MM.1S (cell line): Measurements from ENCODE around the gene MAPK7.

Source experiments
- EZH2 ChIP-seq: fragments of 300-600 bp; sonication (generic); optimal IDR thresholded peaks from 2 replicates; pipeline ENCODE3; 2017; ENCODE audit warnings: low read depth, mild to moderate bottlenecking, antibody characterized with exemption, low read length, mixed read lengths
- TF ChIP-seq, protein P1 (sequence below): fragments of 300-600 bp; sonication (generic); IDR thresholded peaks from 2 replicates; pipeline ENCODE4 v1.5.1; 2016; ENCODE audit warnings: antibody characterized with exemption, low read length, mixed read lengths

DNA sequence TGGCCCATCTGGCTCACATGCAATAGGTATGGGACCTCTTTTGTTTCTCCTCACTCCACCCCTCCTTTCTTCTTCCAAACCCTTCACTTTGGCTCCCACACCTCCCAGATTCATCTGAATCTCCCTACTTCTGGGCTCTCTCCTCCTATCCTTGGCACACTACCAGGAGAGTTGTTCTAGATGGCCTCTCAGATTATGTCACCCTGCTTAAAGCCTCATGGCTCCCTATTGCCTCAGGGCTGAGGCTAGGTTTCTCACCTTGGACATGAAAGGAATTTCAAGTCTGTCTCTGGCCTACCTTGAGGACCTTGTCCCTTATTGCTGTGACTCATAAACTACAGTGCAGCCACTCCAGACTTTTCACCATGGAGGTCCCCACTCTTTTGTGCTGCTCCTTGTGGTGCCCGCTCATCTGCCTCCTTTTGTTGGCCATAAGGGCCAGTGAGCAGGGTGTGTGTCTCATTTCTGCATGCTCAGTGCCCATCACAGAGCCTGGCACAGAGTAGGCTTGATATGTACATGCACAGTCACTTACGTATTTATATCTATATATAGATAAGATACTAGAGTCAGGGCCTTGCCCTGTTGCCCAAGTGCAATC lies 9.7 kb downstream of the MAPK7 start:
- TF ChIP-seq, protein P1, sequence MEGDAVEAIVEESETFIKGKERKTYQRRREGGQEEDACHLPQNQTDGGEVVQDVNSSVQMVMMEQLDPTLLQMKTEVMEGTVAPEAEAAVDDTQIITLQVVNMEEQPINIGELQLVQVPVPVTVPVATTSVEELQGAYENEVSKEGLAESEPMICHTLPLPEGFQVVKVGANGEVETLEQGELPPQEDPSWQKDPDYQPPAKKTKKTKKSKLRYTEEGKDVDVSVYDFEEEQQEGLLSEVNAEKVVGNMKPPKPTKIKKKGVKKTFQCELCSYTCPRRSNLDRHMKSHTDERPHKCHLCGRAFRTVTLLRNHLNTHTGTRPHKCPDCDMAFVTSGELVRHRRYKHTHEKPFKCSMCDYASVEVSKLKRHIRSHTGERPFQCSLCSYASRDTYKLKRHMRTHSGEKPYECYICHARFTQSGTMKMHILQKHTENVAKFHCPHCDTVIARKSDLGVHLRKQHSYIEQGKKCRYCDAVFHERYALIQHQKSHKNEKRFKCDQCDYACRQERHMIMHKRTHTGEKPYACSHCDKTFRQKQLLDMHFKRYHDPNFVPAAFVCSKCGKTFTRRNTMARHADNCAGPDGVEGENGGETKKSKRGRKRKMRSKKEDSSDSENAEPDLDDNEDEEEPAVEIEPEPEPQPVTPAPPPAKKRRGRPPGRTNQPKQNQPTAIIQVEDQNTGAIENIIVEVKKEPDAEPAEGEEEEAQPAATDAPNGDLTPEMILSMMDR, result no peak
- TF ChIP-seq EZH2, result no peak
